CD1c-positive myeloid dendritic cell (primary cell): ENCODE measurements around the gene NR4A1.
"Not testable (repeated sequence)": the region's sequence is repeated elsewhere in the genome, so short reads cannot be mapped to it uniquely, and the experiment has no call there.

Experiments
- DNase-seq: peaks from one replicate; pipeline ENCODE4 v3.0.0-alpha.2; 2016; ENCODE audit errors: extremely low spot score

Gene NR4A1

DNA sequence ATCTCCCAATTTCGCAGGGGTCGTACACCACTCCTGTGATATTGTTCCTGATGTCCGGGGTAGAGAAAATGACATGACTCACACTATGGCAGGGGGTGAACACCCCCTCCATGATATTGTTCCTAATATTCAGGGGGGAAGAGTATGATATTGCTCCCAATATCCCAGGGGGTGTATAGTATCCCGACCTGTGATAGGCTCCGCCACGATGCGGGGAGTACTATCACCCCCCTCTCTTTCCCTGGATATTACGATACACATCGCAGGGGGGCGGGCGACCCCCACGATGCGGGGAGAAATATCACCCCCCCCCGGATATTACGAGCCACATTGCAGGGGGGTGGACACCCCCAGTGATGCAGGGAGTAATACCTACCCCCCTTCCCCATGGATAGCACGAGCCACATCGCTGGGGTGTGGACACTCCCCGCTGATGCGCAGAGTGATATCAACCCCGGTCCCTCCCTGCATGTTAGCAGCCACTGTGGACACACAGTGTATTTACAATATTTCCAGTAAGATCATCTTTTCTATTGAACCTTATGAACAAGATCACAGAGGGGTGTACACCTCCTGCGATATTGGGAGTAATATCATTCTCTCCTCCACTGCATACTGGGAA, 45.9 kb downstream of the NR4A1 start:
- no peak for DNase-seq

DNA sequence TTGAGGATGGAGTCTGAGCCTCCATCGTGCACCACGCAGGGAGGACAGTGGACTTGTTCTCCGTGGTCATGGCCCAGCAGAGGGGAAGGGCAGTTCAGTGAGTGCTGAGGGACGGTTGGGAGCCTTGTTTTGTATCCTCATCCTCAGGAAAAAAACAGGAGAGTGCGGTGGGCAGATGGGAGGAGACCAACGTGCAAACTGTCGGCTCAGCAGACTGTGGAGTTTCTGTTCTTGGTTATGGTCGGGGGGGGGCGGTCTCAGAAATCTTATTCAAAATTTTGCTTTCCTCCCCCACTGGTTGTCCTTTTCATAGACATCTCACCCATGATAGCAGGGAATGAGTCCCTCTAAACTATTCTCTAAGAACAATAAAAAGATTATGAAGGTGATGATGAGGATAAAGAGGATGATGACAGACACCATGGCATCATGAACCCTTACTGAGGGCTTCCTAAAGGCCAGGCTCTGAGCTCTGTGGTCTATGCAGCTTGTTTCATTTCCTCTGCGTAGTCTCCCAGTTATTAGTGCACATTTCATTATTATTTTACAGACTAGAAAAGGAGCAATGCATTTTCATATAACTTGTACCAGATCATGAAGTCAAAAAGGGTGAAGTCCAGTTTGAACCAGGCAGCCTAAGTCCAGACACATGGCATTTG, 53.3 kb downstream of the NR4A1 start:
- not testable (repeated sequence) for DNase-seq
